KMS-11 (cell line): Measurements from ENCODE around the gene CAMKK2.
A peak's percentile ranks its signal among the peaks of the same experiment; 100 is the strongest.
"Not testable (repeated sequence)": the region's sequence is repeated elsewhere in the genome, so short reads cannot be mapped to it uniquely, and the experiment has no call there.

ENCODE experiments used
- H2AFZ ChIP-seq: fragments of 200-600 bp; sonication (generic); 2 replicates; pipeline ENCODE4 v1.6.1; 2016; ENCODE audit warnings: antibody characterized with exemption, mixed run types, low read depth
- H3K27ac ChIP-seq: fragments of 200-600 bp; sonication (generic); 2 replicates; pipeline ENCODE4 v1.6.1; 2016; ENCODE audit warnings: mild to moderate bottlenecking, mixed run types
- H3K27me3 ChIP-seq: fragments of 200-600 bp; sonication (generic); 2 replicates; pipeline ENCODE4 v1.6.1; 2017; ENCODE audit warnings: mild to moderate bottlenecking, low read depth, mixed run types, moderate library complexity; ENCODE audit not compliant: insufficient read depth
- H3K36me3 ChIP-seq: fragments of 200-600 bp; sonication (generic); 2 replicates; pipeline ENCODE4 v1.6.1; 2017; ENCODE audit warnings: mild to moderate bottlenecking, mixed run types; ENCODE audit not compliant: insufficient read depth
- H3K4me1 ChIP-seq: fragments of 200-600 bp; sonication (generic); 2 replicates; pipeline ENCODE4 v1.6.1; 2016; ENCODE audit warnings: mild to moderate bottlenecking, low read depth, mixed run types; ENCODE audit not compliant: poor library complexity, severe bottlenecking
- H3K4me2 ChIP-seq: fragments of 200-600 bp; sonication (generic); 2 replicates; pipeline ENCODE4 v1.7.0; 2016; ENCODE audit warnings: mild to moderate bottlenecking, mixed run types
- H3K4me3 ChIP-seq: fragments of 200-600 bp; sonication (generic); IDR thresholded peaks from 2 replicates; pipeline ENCODE4 v1.6.1; 2017; ENCODE audit warnings: low read depth, low read length, mixed read lengths; ENCODE audit not compliant: insufficient read depth
- H3K79me2 ChIP-seq: fragments of 200-600 bp; sonication (generic); 2 replicates; pipeline ENCODE4 v1.6.1; 2016; ENCODE audit warnings: low read depth, mixed run types; ENCODE audit not compliant: insufficient read depth
- H3K9ac ChIP-seq: fragments of 200-600 bp; sonication (generic); 2 replicates; pipeline ENCODE4 v1.6.1; 2016; ENCODE audit warnings: mild to moderate bottlenecking, mixed run types
- H4K20me1 ChIP-seq: fragments of 200-600 bp; sonication (generic); 2 replicates; pipeline ENCODE4 v1.6.1; 2016; ENCODE audit warnings: mild to moderate bottlenecking, mixed run types; ENCODE audit not compliant: insufficient read depth
- CTCF ChIP-seq: fragments of 200-600 bp; sonication (generic); conservative IDR thresholded peaks from 2 replicates; pipeline ENCODE4 v1.6.1; 2017; ENCODE audit warnings: low read depth, mild to moderate bottlenecking, antibody characterized with exemption, low read length, moderate library complexity, mixed read lengths

The CAMKK2 gene

GRCh38 chr12:121323908-121324307 is 27.4 kb upstream of the CAMKK2 start:
- TF ChIP-seq CTCF, result no peak
- H3K36me3 ChIP-seq, result no peaks in the 10 kb centered on the region; the same call in none of the 2 replicates
- no peak overlapping the region for H3K4me3 ChIP-seq
- no peaks in the 10 kb centered on the region for H3K27me3 ChIP-seq
- H2AFZ ChIP-seq, result no peak overlapping the region
- H3K79me2 ChIP-seq, result no peaks in the 10 kb centered on the region
- peak overlapping the region; percentile 78 for H3K4me2 ChIP-seq
- no peaks in the 10 kb centered on the region for H4K20me1 ChIP-seq
- H3K27ac ChIP-seq, result peak overlapping the region; percentile 82
- peaks cover 58% of the 10 kb centered on the region for H3K4me1 ChIP-seq
- peak overlapping the region; percentile 32; the same call in 1 of the 2 replicates for H3K9ac ChIP-seq

GRCh38 chr12:121318121-121318520 is 21.6 kb upstream of the CAMKK2 start:
- Histone ChIP-seq H2AFZ (no peak overlapping the region), H3K36me3 (no peaks in the 10 kb centered on the region), H3K4me1 (peaks cover 23% of the 10 kb centered on the region), H3K27ac (no peak overlapping the region), H3K27me3 (no peaks in the 10 kb centered on the region), H3K79me2 (no peaks in the 10 kb centered on the region), H3K4me3 (no peak overlapping the region), H3K4me2 (no peak overlapping the region), H4K20me1 (no peaks in the 10 kb centered on the region), H3K9ac (no peak overlapping the region)
- TF ChIP-seq CTCF, result no peak

- TF ChIP-seq CTCF, result no peak
- Histone ChIP-seq H3K9ac (no peak overlapping the region), H3K79me2 (no peaks in the 10 kb centered on the region), H3K27ac (no peak overlapping the region), H3K4me1 (peaks cover 10% of the 10 kb centered on the region), H3K4me3 (no peak overlapping the region), H3K27me3 (no peaks in the 10 kb centered on the region), H4K20me1 (no peaks in the 10 kb centered on the region), H2AFZ (no peak overlapping the region), H3K36me3 (no peaks in the 10 kb centered on the region), H3K4me2 (no peak overlapping the region)
Observed at GRCh38 chr12:121314431-121314830, 17.9 kb upstream of the CAMKK2 start.

- not testable (repeated sequence) for H3K27me3 ChIP-seq, H3K9ac ChIP-seq, H3K4me1 ChIP-seq, H4K20me1 ChIP-seq, H3K36me3 ChIP-seq, H3K4me2 ChIP-seq, H3K27ac ChIP-seq, H3K4me3 ChIP-seq, H3K79me2 ChIP-seq, H2AFZ ChIP-seq
Observed at GRCh38 chr12:121310231-121310630, 13.7 kb upstream of the CAMKK2 start.

- H3K27me3 ChIP-seq, H3K79me2 ChIP-seq, H3K27ac ChIP-seq, H3K36me3 ChIP-seq, H4K20me1 ChIP-seq, H3K9ac ChIP-seq, H2AFZ ChIP-seq, H3K4me1 ChIP-seq, H3K4me2 ChIP-seq, H3K4me3 ChIP-seq: not testable (repeated sequence)
Observed at GRCh38 chr12:121307397-121307796, 10.9 kb upstream of the CAMKK2 start.
